H9 (cell line): Measurements from ENCODE around the gene OVOL1. TPM values are rescaled to one million over a fixed set of nuclear protein-coding genes. Genes with fewer than 3 reads are reported as not detected.
"Not testable (repeated sequence)": the region's sequence is repeated elsewhere in the genome, so short reads cannot be mapped to it uniquely, and the experiment has no call there.

Source experiments
- DNase-seq: peaks from one replicate; pipeline ENCODE4 v3.0.0-alpha.2; 2017
- H2AFZ ChIP-seq: one replicate; pipeline ENCODE4 v1.6.1; 2013; ENCODE audit warnings: mild to moderate bottlenecking, low read length, control low read depth, moderate library complexity
- H2AK5ac ChIP-seq: 2 replicates; pipeline ENCODE4 v1.6.1; 2013; ENCODE audit warnings: low read length, control low read depth, mixed read lengths; ENCODE audit not compliant: insufficient read length
- H2BK120ac ChIP-seq: one replicate; pipeline ENCODE4 v1.6.1; 2013; ENCODE audit warnings: low read depth, mild to moderate bottlenecking, low read length, control low read depth, inconsistent platforms; ENCODE audit not compliant: poor library complexity, severe bottlenecking
- H2BK12ac ChIP-seq: 2 replicates; pipeline ENCODE4 v1.6.1; 2013; ENCODE audit warnings: low read length, control low read depth, mixed read lengths, low read depth; ENCODE audit not compliant: insufficient read length
- H2BK15ac ChIP-seq: 2 replicates; pipeline ENCODE4 v1.6.1; 2013; ENCODE audit warnings: low read depth, low read length, control low read depth
- H2BK20ac ChIP-seq: one replicate; pipeline ENCODE4 v1.6.1; 2013; ENCODE audit warnings: low read depth, mild to moderate bottlenecking, low read length, control low read depth, inconsistent platforms; ENCODE audit not compliant: poor library complexity, severe bottlenecking
- H2BK5ac ChIP-seq: 2 replicates; pipeline ENCODE4 v1.6.1; 2013; ENCODE audit warnings: low read length, control low read depth, mixed read lengths; ENCODE audit not compliant: insufficient read length
- H3K14ac ChIP-seq: 2 replicates; pipeline ENCODE4 v1.6.1; 2013; ENCODE audit warnings: low read length, control low read depth; ENCODE audit not compliant: insufficient read depth
- H3K18ac ChIP-seq: 2 replicates; pipeline ENCODE4 v1.6.1; 2013; ENCODE audit warnings: low read depth, mild to moderate bottlenecking, mixed read lengths, low read length, control low read depth; ENCODE audit not compliant: insufficient read length
- H3K23ac ChIP-seq: 2 replicates; pipeline ENCODE4 v1.6.1; 2013; ENCODE audit warnings: low read length, control low read depth, mixed read lengths, low read depth; ENCODE audit not compliant: insufficient read length
- H3K23me2 ChIP-seq: 2 replicates; pipeline ENCODE4 v1.6.1; 2013; ENCODE audit warnings: low read depth, mild to moderate bottlenecking, mixed read lengths, low read length, control low read depth; ENCODE audit not compliant: insufficient read length, poor library complexity, severe bottlenecking
- H3K27ac ChIP-seq: 2 replicates; pipeline ENCODE4 v1.5.1; 2013; ENCODE audit warnings: low read length, control low read depth, mixed read lengths, low read depth; ENCODE audit not compliant: insufficient read length
- H3K27me3 ChIP-seq: 2 replicates; pipeline ENCODE4 v1.6.1; 2013; ENCODE audit warnings: low read length, control low read depth, inconsistent platforms; ENCODE audit not compliant: insufficient read depth
- H3K4ac ChIP-seq: 2 replicates; pipeline ENCODE4 v1.6.1; 2013; ENCODE audit warnings: low read depth, mild to moderate bottlenecking, control low read depth, inconsistent platforms, low read length, moderate library complexity
- H3K4me1 ChIP-seq: 2 replicates; pipeline ENCODE4 v1.6.1; 2013; ENCODE audit warnings: low read length, control low read depth, inconsistent platforms; ENCODE audit not compliant: insufficient read depth
- H3K4me2 ChIP-seq: 2 replicates; pipeline ENCODE4 v1.6.1; 2013; ENCODE audit warnings: low read length, control low read depth, mixed read lengths; ENCODE audit not compliant: insufficient read length, insufficient read depth
- H3K56ac ChIP-seq: 2 replicates; pipeline ENCODE4 v1.6.1; 2013; ENCODE audit warnings: low read depth, mild to moderate bottlenecking, mixed read lengths, low read length, control low read depth; ENCODE audit not compliant: insufficient read length
- H3K79me1 ChIP-seq: 2 replicates; pipeline ENCODE4 v1.6.1; 2013; ENCODE audit warnings: low read depth, mild to moderate bottlenecking, moderate library complexity, low read length, control low read depth, inconsistent platforms; ENCODE audit not compliant: insufficient read depth, poor library complexity, severe bottlenecking
- H3K79me2 ChIP-seq: 2 replicates; pipeline ENCODE4 v1.6.1; 2013; ENCODE audit warnings: low read length, control low read depth, inconsistent platforms; ENCODE audit not compliant: insufficient read depth
- H3K9ac ChIP-seq: 2 replicates; pipeline ENCODE4 v1.6.1; 2013; ENCODE audit warnings: low read length, control low read depth, mixed read lengths; ENCODE audit not compliant: insufficient read length; ENCODE audit errors: extremely low read depth
- H3K9me3 ChIP-seq: one replicate; pipeline ENCODE4 v1.6.1; 2013; ENCODE audit warnings: low read depth, low read length, inconsistent platforms; ENCODE audit not compliant: control insufficient read depth
- H3T11ph ChIP-seq: one replicate; pipeline ENCODE4 v1.6.1; 2013; ENCODE audit warnings: mild to moderate bottlenecking, low read length, control low read depth, inconsistent platforms
- H4K20me1 ChIP-seq: one replicate; pipeline ENCODE4 v1.6.1; 2013; ENCODE audit not compliant: control insufficient read depth, insufficient read length, insufficient read depth
- H4K5ac ChIP-seq: 2 replicates; pipeline ENCODE4 v1.6.1; 2013; ENCODE audit warnings: low read depth, mild to moderate bottlenecking, mixed read lengths, low read length, control low read depth; ENCODE audit not compliant: insufficient read length
- H4K8ac ChIP-seq: replicated peaks from 2 replicates; pipeline ENCODE4 v1.6.1; 2013; ENCODE audit warnings: low read length, control low read depth, mixed read lengths, low read depth; ENCODE audit not compliant: insufficient read length
- H4K91ac ChIP-seq: 2 replicates; pipeline ENCODE4 v1.6.1; 2013; ENCODE audit warnings: low read depth, mild to moderate bottlenecking, moderate library complexity, mixed read lengths, low read length, control low read depth; ENCODE audit not compliant: insufficient read length
- H3K27ac Mint-ChIP-seq, 3 experiments: 2 replicates in 2 of 3; 3 replicates in 1 of 3; pipeline ENCODE4 v1.8.0; 2020 to 2021; ENCODE audit warnings: mixed read lengths in 3 of 3, mild to moderate bottlenecking in 1 of 3, moderate library complexity in 1 of 3
- H3K27me3 Mint-ChIP-seq: 2 replicates; pipeline ENCODE4 v1.8.0; 2021; ENCODE audit warnings: low read depth, mild to moderate bottlenecking, moderate library complexity, mixed read lengths
- H3K36me3 Mint-ChIP-seq, 3 experiments: 2 replicates in 2 of 3; 3 replicates in 1 of 3; pipeline ENCODE4 v1.8.0; 2020 to 2021; ENCODE audit warnings: low read depth in 3 of 3, mixed read lengths in 3 of 3; ENCODE audit not compliant: insufficient read depth in 1 of 3
- H3K4me1 Mint-ChIP-seq, 2 experiments: 2 replicates each; pipeline ENCODE4 v1.8.0; 2020; ENCODE audit warnings: mixed read lengths in 2 of 2
- H3K4me3 Mint-ChIP-seq, 2 experiments: 2 replicates in 1 of 2; 3 replicates in 1 of 2; pipeline ENCODE4 v1.8.0; 2020 to 2021; ENCODE audit warnings: mild to moderate bottlenecking in 2 of 2, mixed read lengths in 2 of 2, moderate library complexity in 1 of 2
- H3K9me3 Mint-ChIP-seq, 2 experiments: 2 replicates in 1 of 2; 3 replicates in 1 of 2; pipeline ENCODE4 v1.8.0; 2020; ENCODE audit warnings: mild to moderate bottlenecking in 2 of 2, mixed read lengths in 2 of 2, moderate library complexity in 1 of 2
- WGBS: extraction: QIAGEN DNeasy Blood & Tissue Kit; methylation state at CpG from one replicate; pipeline ENCODE4 v1.1.7; 2013; ENCODE audit warnings: missing lambda C conversion rate, low lambda C conversion rate, mixed read lengths; ENCODE audit not compliant: insufficient read length; ENCODE audit errors: extremely low coverage; 5-methylcytosine and 5-hydroxymethylcytosine counted together
- total RNA-seq: library from RNA; stranded (reverse); gene quantifications from 2 replicates; pipeline ENCODE4 v1.2.1, GENCODE V29; 2021

The OVOL1 gene
- total RNA-seq, 1 experiment from 2014 or later: 5.1 TPM

- H3K9me3 Mint-ChIP-seq: peaks cover 13 to 24% of the 10 kb centered on the region in 2 experiments
- not testable (repeated sequence) for H3K36me3 Mint-ChIP-seq
- H3K27me3 Mint-ChIP-seq: peaks cover 19% of the 10 kb centered on the region
Measured at GRCh38 chr11:65762816-65763215, 24.0 kb upstream of the OVOL1 start.

More at GRCh38 chr11:65762816-65763215, 24.0 kb upstream of the OVOL1 start:
- H3K14ac ChIP-seq, H4K20me1 ChIP-seq, H3K23me2 ChIP-seq, H4K91ac ChIP-seq, H3K56ac ChIP-seq, H3K23ac ChIP-seq, H3K4me1 Mint-ChIP-seq, H3K9me3 ChIP-seq, H2AFZ ChIP-seq, H3K4me3 Mint-ChIP-seq, H4K8ac ChIP-seq, H3T11ph ChIP-seq, H3K18ac ChIP-seq, H3K4ac ChIP-seq, H2BK120ac ChIP-seq, H3K79me1 ChIP-seq, DNase-seq, H4K5ac ChIP-seq, H2BK20ac ChIP-seq, H3K9ac ChIP-seq, H3K27ac ChIP-seq, H3K27ac Mint-ChIP-seq, H2BK5ac ChIP-seq, H3K4me2 ChIP-seq, H3K79me2 ChIP-seq, H2AK5ac ChIP-seq, H2BK15ac ChIP-seq, H2BK12ac ChIP-seq, H3K4me1 ChIP-seq, H3K27me3 ChIP-seq: not testable (repeated sequence)
- WGBS: no CpG with 5 or more reads among the region's 29 CpGs
